ENCODE results near the gene PTPRM. TPM values are rescaled to one million over a fixed set of nuclear protein-coding genes. Genes with fewer than 3 reads are reported as not detected.

PTPRM gene
- total and polyA plus RNA-seq, 2 experiments from 2014 or later: 1.6 to 5.3 TPM

DNA sequence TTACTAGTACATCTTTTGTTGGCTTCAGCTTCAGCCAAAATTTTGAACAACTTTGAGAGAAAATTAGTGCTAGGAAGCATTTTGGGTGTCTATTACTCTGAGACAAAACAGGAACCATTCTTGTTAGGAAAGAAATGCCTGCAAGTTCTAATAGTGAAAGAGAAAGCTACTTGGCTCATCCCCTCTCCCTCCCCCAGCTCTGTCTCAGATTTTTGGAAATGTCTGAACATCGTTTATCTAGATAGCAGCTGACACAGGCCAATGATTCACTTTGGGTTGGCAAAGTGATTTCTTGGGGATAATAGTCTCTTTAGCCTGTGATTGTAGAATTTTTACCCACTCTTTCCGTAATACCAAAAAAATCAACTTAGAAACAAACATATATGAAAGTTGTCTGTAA is 42.3 kb upstream of the PTPRM start (continued):
- TF ChIP-seq, protein P1, sequence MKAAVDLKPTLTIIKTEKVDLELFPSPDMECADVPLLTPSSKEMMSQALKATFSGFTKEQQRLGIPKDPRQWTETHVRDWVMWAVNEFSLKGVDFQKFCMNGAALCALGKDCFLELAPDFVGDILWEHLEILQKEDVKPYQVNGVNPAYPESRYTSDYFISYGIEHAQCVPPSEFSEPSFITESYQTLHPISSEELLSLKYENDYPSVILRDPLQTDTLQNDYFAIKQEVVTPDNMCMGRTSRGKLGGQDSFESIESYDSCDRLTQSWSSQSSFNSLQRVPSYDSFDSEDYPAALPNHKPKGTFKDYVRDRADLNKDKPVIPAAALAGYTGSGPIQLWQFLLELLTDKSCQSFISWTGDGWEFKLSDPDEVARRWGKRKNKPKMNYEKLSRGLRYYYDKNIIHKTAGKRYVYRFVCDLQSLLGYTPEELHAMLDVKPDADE (IDR thresholded peaks at IDR 0.05): no peak
- TF ChIP-seq EZH2 (IDR thresholded peaks at IDR 0.05; ENCODE audit: low read depth, unreplicated experiment) (no peak), STAT1 (IDR thresholded peaks at IDR 0.05; ENCODE audit: unreplicated experiment) (no peak), CREB1 (CRISPR knock-in tag; IDR thresholded peaks at IDR 0.05; ENCODE audit: low read depth) (no peak), POLR2AphosphoS5 (IDR thresholded peaks at IDR 0.05; ENCODE audit: low read depth) (no peak), JUNB (IDR thresholded peaks at IDR 0.05; ENCODE audit: unreplicated experiment) (no peak), REST (IDR thresholded peaks at IDR 0.05; ENCODE audit: unreplicated experiment) (no peak)

- no peaks in the 10 kb centered on the region for H3K36me3 Mint-ChIP-seq (ENCODE audit: low read depth)
- Histone ChIP-seq H2AFZ (no peak overlapping the region), H3K79me2 (replicated peaks; ENCODE audit: insufficient read depth) (no peaks in the 10 kb centered on the region), H3K9me2 (ENCODE audit: insufficient read depth) (no peaks in the 10 kb centered on the region), H3K27me3 (ENCODE audit: insufficient read depth) (no peaks in the 10 kb centered on the region), H3F3A (replicated peaks; ENCODE audit: low read depth) (no peaks in the 10 kb centered on the region), H3K27ac (ENCODE audit: low read depth) (no peak overlapping the region), H3K4me3 (no peak overlapping the region), H3K4me1 (ENCODE audit: insufficient read depth) (no peaks in the 10 kb centered on the region), H3K36me3 (ENCODE audit: insufficient read depth) (no peaks in the 10 kb centered on the region), H3K4me2 (no peak overlapping the region), H4K20me1 (replicated peaks; ENCODE audit: insufficient read depth) (no peaks in the 10 kb centered on the region)
- peaks cover 5% of the 10 kb centered on the region; the same call in 1 of the 3 replicates for H3K9me3 Mint-ChIP-seq
- no peak for DNase-seq (ENCODE audit: low spot score)
- H3K27me3 Mint-ChIP-seq (ENCODE audit: insufficient read depth, low read depth, poor library complexity): peaks cover 4% of the 10 kb centered on the region
- no peak overlapping the region for H3K4me3 Mint-ChIP-seq
- H3K27ac Mint-ChIP-seq: peak overlapping the region; percentile 46; the same call in 1 of the 2 replicates
- H3K4me1 Mint-ChIP-seq: peaks cover 8% of the 10 kb centered on the region
- no peak for ATAC-seq
- no peak for TF ChIP-seq CREB1 (CRISPR knock-in tag; IDR thresholded peaks at IDR 0.05; ENCODE audit: low read depth)
- TF ChIP-seq EZH2phosphoT487 (IDR thresholded peaks at IDR 0.05; ENCODE audit: unreplicated experiment): no peak
- TF ChIP-seq ZNF114 (CRISPR knock-in tag; IDR thresholded peaks at IDR 0.05): no peak
- no peak for TF ChIP-seq JUNB (IDR thresholded peaks at IDR 0.05; ENCODE audit: unreplicated experiment)
- TF ChIP-seq STAT1 (IDR thresholded peaks at IDR 0.05; ENCODE audit: unreplicated experiment): no peak
- TF ChIP-seq ZNF331 (CRISPR knock-in tag; IDR thresholded peaks at IDR 0.05; ENCODE audit: low read depth): no peak
- TF ChIP-seq, protein P1 (IDR thresholded peaks at IDR 0.05): no peak
- TF ChIP-seq, protein P2, sequence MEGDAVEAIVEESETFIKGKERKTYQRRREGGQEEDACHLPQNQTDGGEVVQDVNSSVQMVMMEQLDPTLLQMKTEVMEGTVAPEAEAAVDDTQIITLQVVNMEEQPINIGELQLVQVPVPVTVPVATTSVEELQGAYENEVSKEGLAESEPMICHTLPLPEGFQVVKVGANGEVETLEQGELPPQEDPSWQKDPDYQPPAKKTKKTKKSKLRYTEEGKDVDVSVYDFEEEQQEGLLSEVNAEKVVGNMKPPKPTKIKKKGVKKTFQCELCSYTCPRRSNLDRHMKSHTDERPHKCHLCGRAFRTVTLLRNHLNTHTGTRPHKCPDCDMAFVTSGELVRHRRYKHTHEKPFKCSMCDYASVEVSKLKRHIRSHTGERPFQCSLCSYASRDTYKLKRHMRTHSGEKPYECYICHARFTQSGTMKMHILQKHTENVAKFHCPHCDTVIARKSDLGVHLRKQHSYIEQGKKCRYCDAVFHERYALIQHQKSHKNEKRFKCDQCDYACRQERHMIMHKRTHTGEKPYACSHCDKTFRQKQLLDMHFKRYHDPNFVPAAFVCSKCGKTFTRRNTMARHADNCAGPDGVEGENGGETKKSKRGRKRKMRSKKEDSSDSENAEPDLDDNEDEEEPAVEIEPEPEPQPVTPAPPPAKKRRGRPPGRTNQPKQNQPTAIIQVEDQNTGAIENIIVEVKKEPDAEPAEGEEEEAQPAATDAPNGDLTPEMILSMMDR (conservative IDR thresholded peaks at IDR 0.05; ENCODE audit: low read depth in 2 of 2): no peak
- no peak for TF ChIP-seq POLR2AphosphoS5 (IDR thresholded peaks at IDR 0.05; ENCODE audit: low read depth)
- no peak for TF ChIP-seq NANOG (IDR thresholded peaks at IDR 0.05; ENCODE audit: borderline replicate concordance)
- TF ChIP-seq EZH2 (IDR thresholded peaks at IDR 0.05; ENCODE audit: low read depth, unreplicated experiment): no peak
Measured at GRCh38 chr18:7532942-7533341, 34.2 kb upstream of the PTPRM start.
